GM18520 (cell line): ENCODE data around the gene PGM2.
"Not testable (repeated sequence)": the region's sequence is repeated elsewhere in the genome, so short reads cannot be mapped to it uniquely, and the experiment has no call there.

Source experiments
- ATAC-seq: cut with Tn5 transposase; IDR thresholded peaks from one replicate; pipeline ENCODE4 v1.9.1; 2021; ENCODE audit not compliant: unreplicated experiment

The PGM2 gene

DNA sequence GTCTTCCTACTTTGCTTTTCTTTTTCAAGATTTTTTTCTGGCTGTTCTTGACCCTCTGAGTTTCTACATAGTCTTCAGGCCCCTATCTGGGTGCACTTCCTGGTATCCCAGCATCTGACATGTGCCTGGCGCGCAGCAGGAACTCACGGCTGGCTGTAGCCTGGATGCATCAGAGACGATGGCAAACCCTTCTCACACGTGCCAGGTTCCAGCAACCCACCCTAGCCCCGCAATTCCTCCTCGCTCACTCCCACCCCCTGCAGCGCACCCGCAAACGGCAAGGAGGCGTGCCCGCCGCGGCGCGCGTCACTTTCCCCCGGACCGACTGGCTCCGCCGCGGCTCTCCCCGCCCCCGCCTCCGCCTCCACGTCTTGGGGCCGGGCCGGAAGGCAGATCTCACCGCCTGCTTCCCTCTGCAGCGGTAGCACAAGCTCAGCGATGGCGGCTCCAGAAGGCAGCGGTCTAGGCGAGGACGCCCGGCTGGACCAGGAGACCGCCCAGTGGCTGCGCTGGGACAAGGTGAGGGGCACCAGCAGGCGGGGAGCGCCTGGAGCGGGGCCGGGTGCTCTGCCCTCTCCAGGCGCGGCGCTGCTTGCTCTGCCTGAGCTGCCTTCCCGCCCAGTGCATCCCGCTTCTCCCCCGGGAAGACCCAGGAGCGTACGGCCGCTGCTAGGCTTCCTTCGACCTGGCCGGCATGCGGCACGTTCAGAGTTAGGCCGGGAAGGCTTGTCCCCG, at the start of gene PGM2:
PGM2 (plus strand) TSS at position 392 of the 735 bp plus-strand sequence; CDS start at position 439, 47 bp downstream.
- ATAC-seq = peak; percentile 95

DNA sequence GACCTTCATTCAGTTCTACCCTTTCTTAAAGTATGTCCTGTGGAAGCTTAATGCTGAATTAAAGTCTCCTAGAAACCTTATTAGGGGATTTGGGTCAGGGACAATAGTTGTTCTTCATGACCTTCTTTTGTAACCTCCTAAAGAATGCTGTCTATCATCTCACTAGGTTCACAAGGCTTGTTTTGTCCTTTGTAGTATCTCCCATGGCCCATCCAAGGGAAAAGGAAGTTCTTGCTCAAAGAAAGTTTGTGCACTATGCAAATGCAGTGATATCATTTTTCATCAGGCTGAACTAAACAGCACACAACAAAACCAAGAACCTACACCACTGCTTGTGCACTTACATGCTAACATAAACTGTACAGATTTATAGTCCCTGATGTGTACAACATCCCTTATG, 46.6 kb upstream of the PGM2 start:
- ATAC-seq = no peak

DNA sequence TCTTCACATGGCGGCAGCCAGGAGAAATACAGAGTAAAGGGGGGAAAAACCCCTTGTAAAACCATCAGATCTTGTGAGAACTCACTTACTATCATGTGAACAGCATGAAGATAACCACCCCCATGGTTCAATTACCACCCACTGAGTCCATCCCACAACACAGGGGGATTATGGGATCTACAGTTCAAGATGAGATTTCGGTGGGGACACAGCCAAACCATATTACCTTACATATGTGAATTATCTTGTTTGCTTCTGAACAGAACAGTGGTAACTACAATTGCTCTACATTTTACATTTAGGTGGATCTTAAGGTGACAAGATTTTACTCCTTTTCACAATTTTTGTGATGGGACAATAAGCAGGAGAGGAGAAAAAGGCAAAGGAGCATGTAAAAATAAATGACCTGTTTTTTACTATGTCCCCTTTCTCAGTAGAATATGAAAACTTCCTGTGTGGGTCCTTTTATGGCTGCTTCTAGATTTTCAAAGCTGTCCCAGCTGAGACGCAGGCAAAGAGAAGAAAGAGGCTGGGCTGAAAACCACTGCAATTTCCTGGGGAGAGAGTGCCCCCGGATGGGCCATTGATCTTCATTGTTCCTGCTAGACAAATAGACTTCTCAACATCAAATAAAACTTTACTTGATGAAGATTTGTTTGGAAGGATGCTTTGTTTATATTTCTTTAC, 45.9 kb upstream of the PGM2 start:
- no peak for ATAC-seq

DNA sequence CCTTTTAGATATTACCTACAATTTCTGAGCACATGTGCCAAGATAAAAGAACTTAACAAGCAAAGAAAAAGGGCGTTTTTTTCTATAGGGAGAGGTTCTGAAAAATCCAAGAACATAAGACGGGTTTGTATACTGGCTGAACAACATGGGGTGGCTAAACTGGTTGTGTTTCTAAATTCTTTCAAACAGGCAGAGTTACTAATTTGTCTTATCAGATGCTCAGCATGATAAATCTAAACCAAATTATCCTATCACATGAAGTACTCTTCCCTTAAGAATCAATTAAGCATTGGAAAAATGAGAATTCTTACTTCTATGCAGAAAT, 45.4 kb upstream of the PGM2 start:
- no peak for ATAC-seq

DNA sequence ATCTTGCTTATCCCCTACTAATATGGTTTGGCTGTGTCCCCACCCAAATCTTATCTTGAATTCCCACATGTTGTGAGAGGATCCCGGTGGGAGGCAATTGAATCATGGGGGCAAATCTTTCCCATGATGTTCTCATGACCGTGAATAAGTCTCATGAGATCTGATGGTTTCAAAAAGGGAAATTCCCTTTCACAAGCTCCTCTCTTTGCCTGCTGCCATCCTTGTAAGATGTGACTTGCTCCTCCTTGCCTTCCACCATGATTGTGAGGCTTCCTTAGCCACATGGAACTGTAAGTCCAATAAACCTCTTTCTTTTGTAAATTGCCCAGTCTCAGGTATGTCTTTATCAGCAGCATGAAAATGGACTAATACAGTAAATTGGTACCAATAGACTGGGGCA, 40.2 kb upstream of the PGM2 start:
- not testable (repeated sequence) for ATAC-seq

DNA sequence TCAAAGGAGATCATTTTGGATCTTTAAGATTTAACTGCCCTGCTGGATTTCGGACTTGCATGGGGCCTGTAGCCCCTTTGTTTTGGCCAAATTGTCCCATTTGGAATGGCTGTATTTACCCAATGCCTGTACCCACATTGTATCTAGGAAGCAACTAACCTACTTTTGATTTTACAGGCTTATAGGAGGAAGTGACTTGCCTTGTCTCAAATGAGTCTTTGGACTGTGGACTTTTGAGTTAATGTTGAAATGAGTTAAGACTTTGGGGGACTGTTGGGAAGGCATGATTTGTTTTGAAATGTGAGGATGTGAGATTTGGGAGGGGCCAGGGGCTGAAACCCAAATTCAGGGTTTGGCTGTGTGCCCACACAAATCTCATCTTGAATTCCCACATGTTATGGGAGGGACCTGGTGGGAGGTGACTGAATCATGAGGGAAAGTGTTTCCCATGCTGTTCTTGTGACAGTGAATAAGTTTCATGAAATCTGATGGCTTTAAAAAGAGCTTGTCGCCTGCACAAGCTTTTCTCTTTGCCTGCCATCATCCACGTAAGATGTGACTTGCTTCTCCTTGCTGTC, 38.5 kb upstream of the PGM2 start:
- not testable (repeated sequence) for ATAC-seq

DNA sequence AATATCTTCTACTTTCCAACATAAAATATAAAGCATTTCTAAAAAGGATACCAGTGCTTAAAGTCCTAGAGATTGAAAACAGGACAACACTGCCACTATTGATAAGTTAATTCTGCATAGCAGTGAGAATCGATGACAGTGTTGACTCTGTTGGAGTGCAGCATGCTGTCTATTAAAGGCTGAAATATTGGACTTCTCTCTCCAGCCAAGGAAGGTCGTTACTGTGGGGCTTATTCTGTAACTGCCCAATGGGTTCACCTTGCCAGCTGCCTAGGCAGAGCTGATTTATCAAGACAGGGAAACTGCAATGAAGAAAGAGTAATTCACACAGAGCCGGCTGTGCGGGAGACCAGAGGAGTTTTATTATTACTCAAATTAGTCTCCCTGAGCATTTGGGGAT, 37.7 kb upstream of the PGM2 start:
- no peak for ATAC-seq

DNA sequence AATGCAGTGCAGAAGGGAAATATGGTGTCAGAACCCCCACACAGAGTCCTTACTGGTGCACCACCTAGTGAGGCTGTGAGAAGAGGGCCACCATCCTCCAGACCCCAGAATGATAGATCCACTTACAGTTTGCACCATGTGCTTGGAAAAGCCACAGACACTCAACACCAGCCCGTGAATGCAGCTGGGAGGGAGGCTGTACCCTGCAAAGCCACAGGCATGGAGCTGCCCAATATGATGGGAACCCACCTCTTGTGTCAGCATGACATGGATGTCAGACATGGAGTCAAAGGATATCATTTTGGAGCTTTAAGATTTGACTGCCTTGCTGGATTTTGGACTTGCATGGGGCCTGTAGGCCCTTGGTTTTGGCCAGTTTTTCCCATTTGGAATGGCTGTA, 34.2 kb upstream of the PGM2 start:
- ATAC-seq = no peak

DNA sequence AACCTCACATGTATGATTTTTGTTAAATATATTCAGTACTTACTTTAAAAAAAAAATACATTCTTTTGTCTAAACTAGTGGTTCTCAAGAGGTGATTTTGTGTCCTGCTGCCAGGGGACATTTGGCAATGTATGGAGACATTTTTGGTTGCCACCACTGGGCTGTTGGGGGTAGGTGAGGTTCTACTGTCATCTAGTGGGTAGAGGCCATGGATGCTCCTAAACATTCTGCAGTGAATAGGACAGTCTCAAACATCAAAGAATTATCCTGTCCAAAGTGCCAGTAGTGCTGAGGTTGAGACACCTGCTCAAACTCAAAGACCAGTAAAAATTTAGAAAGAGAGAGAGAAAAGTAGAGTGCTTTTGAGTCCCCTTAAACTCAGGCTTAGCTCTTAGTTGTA, 32.9 kb upstream of the PGM2 start:
- no peak for ATAC-seq

DNA sequence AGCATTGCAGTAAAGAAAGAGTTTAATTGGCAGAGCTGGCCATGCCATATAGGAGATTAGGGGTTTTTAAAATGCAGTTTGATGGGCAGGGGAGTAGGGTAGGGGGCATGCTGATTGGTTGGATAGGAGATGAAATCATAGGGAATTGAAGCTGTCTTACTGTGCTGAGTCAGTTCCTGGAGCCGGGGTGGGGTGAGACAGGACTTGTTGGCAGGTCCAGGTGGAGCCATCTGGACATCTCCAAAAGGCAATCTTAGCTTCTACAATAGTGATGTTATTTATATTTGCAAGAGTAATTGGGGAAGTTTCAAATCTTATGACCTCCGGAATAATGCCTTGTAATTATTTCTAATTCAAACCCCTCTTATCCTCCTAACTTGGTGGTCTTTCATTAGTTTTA, 32.4 kb upstream of the PGM2 start:
- no peak for ATAC-seq

DNA sequence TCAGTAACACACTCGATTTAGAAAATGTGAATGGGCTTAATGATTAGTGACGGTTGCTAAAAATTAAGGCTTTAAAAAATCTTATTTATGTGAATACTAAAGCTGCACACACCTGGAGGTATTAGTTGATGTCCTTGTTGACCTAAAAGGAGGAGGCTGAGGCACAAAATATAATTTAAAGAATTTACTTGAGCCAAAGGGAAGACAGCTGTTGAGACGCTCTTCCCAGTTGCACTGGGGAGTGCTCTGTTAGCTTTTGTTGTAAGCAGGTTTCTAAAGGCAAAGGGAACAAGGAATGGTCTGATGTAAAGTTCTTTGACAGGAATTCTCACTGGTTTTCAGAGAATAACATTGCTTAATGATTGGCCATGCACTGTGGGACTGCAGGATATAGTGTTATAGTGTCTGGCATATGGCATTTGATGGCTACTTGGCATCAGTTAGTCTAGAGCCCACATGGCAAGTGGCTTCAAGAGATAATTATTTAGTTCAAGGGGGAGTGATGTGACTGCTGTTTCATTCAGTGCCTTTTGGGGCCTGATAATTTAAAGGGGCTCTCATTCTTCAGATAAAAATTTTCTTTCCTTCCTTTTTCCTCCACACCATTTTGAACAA, 30.8 kb upstream of the PGM2 start:
- no peak for ATAC-seq

DNA sequence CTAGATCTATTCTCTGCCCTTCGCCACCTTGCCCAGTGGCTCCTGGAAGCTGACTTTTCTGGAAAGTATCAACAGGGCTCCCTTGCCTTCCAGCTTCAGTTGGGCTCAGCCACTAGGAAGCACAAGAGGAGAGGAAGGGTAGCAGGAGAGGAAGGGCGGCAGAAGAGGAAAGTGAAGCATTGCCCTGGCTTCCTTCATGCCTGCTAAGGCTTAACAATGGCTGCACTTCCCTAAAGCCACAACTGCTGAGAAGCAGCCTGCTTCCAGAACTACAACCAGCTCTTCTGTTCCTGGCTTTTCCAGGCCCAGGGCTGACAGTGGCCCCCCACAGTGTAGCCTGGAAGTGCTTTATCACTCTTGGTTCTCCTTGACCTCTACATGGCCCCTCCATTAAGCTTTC, 29.1 kb upstream of the PGM2 start:
- ATAC-seq = no peak

DNA sequence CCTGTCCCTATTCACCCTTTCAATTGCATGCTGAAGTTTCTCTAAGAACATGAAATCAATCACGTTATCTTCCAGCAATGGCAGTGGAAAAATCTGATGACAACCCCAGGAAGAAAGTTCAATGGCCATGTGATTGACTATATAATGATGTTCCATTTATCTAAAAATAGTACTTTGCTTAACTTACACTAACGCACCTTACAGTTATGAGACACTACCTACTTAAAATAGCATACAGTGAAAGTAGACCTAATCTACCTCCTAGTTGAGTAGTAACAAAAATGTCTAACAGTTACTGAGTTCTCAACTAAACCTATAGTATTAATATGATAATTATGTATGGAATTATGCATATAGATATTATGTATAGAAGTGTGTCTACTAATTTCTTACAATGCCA, 28.6 kb upstream of the PGM2 start:
- ATAC-seq = no peak

DNA sequence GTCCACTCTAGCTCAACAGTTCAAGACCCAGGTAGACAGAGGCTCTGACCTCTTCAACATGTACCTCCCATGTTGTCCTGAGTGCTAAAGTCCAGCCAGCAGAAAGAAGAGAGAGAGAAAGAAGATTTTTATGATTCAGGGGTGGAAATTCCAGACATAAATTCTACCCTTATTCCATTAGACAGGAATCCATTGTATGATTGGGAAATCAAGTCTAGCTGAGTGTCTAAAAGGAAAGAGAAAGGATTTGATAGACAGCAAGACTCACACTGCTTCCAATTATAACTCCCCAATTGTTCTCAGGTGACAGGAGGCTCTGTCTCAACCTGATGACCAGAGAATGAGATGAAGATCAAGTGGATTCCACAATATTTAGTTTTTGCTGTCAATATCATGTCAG, 27.9 kb upstream of the PGM2 start:
- ATAC-seq = no peak

DNA sequence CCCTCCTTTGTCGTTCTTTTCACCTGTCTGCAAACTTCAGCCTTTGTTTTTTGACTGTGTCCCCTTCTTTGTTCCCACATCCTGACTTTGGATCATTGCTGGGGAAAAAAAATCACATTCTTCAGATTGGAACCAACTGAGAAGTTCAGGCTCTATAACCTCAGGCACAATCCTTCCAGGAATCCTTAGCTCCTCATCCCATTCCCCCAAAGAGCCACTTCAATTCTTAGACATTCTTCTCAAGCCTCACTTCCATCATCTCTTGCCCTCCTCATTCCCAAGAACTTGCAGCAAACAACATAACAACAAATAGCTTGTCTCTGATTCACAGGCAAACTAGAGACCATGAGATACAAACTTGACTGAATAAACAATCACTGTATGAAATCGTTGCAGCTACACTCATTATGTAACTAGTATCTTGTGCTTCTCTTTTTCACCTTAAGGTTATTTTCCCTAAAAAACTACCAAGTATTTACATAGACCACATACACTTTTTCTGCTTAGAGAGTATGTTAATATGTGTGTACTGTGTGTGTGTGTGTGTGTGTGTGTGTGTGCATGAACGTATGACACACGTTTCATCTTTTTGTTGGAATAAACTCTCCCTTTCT, 26.4 kb upstream of the PGM2 start:
- ATAC-seq = no peak

DNA sequence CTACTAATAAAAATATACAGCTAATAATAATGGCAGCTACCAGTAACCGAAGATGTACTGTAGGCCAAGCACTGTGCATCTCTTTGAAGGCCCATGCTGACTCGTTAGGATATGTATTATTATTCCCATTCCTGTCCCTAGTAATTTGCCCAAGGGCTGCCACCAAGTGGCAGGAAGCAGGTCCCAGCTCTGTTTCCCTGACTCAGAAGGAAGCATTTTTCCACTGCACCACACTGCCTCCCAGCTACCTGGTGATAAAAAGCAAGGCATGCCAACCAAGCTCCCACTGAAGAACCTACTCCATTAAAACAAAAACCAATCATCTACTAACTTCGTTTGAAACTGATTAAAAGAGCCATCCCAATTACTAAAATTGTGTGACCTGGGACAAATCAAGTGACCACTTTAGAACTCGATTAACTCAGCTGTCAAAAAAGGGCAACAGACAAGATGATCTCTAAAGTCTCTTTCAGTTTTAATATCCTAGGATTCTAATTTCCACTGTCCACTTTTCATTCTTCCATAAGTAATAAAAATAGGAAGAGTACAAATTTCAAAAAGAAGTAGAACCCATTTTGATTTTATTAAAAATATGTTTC, 24.3 kb upstream of the PGM2 start:
- no peak for ATAC-seq

DNA sequence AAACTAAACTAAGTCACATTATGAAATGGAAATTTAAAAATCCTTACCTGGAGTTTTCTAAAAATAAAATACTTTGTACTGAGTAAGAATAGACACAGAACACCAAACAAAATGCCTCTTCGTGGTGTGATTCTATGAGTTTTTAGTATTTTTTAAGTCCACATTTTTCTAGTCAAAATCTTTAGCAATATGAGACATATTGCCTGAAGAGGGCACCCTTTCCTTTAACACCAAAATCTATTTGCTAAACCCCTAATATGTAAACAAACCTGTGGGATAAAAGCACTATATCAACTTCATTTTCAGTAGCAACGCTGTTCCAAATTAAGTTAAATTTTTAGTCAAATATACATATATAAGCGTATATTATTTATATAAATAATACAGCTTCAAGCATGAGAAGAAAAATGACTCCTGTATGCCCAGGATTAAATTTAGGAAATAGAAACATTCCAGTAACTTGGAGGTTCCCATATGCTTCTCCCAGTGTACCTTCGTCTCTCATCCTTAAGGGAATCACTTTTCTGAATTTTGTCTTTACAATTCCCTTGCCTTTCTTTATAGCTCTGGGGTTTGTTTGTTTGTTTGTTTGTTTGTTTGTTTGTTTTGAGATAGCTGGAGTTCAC, 23.0 kb upstream of the PGM2 start:
- no peak for ATAC-seq

DNA sequence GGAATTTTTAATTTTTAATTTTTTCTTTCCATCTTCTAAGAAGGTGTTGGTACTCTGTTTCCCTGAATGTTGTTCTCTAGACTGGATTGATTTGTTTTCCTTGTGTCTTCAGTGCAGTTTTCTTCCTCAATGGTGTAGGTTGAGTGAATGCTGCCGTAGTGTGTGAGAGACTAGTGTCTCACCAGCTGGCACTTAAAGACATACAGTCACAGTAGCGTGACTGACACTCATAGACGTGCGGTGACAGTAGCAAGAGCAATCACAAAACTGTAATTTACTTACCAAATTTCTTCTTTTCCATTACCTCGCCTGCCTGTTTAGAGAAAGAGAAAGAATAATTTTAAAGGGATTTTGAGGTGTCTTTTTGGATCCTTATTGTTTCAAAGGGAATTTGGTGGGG, 21.4 kb upstream of the PGM2 start:
- no peak for ATAC-seq

DNA sequence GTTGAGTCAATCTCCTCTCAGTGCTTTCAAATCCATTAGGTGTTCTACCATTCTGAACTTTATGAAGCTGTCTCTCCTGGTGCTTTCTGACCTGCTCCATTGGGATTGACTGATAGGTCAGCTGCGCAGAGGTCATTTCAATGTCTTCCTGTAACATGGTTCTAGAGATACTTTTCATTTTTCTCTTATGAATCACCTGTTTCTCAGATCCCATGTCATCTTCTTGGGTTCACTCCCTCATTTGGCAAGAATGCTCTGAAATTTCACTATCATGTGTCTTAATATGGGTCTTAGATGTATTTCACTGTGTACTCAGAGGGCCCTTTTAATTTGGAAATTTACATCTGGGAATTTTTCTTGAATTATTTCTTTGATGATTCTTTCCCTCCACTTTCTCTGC, 13.8 kb upstream of the PGM2 start:
- ATAC-seq = no peak

DNA sequence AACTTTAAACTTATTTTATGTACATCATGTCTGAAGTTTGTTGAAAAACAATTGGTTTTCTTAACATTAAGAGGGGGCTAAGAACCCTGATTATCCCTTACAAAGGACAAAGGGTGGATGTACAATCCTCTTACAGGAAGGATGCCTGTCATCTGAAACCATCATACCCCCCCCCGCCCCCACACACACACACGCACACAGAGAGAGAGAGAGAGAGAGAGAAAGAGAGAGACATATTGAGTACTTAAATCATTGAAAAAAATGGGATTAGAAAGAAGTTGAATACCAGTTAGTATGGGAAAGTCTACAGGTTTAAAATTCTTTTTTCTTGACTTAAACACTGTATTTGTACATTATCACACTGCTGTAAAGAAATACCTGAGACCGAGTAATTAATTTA, 10.9 kb upstream of the PGM2 start:
- no peak for ATAC-seq

DNA sequence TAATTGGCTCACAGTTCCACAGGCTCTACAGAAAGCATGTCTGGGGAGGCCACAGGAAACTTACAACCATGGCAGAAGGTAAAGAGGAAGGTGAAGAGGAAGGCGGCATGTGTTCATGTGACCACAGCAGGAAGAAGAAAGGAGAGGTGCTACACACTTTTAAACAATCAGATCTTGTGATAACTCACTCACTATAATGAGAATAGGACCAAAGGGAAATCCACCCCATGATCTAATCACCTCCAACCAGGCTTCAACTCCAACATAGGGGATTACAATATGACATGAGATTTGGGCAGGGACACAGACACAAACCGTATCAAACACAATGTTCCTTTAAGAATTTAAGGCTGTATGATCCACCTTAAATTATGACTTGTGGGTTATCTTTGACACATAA, 10.5 kb upstream of the PGM2 start:
- no peak for ATAC-seq
